SK-N-MC (cell line): Measurements from ENCODE around the gene NHSL2.

Experiments used
- EZH2 ChIP-seq: fragments of 200-600 bp; sonication (generic); IDR thresholded peaks from one replicate; pipeline ENCODE4 v1.6.1; 2017; ENCODE audit warnings: antibody characterized with exemption
- FOXP2 ChIP-seq: optimal IDR thresholded peaks from 2 replicates; pipeline ENCODE3; 2011; ENCODE audit warnings: mild to moderate bottlenecking, moderate library complexity; ENCODE audit not compliant: insufficient read depth; ENCODE audit errors: extremely low read length, control extremely low read depth
- POLR2AphosphoS5 ChIP-seq: IDR thresholded peaks from 2 replicates; pipeline ENCODE4 v1.6.1; 2012; ENCODE audit warnings: mild to moderate bottlenecking, low read depth, low read length, borderline replicate concordance

- TF ChIP-seq EZH2 (no peak), POLR2AphosphoS5 (no peak), FOXP2 (no peak)
These were observed 8.8 kb downstream of the NHSL2 start for GRCh38 chrX:71919431-71919830.
